GM23248 (cell line): ENCODE measurements around the gene LRRC7.

Experiments used
- EZH2 ChIP-seq: fragments of 200-600 bp; sonication (generic); IDR thresholded peaks from 2 replicates; pipeline ENCODE4 v1.6.1; 2018; ENCODE audit warnings: antibody characterized with exemption, mild to moderate bottlenecking; ENCODE audit not compliant: insufficient read depth, poor library complexity, severe bottlenecking
- EZH2phosphoT487 ChIP-seq: fragments of 200-600 bp; sonication (generic); IDR thresholded peaks from 2 replicates; pipeline ENCODE4 v1.6.1; 2018; ENCODE audit warnings: antibody characterized with exemption, moderate library complexity, mild to moderate bottlenecking, low read depth; ENCODE audit not compliant: insufficient read depth

DNA sequence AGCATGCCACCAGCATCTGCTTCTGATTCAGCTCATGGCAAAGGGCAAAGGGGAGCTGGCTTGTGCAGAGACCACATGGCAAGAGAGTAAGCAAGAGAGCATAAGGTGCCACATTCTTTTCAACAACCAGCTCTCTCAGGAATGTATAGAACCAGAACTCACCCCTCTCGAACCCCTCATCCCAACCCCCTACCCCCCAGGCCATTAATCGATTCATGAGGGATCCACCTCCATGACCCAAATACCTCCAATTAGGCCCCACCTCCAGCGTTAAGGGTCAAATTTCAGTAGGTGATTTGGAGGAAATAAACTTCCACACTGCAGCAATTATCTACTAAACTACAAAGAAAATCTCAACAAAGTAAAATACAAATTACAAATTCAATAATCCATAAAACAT, 32.2 kb upstream of the LRRC7 start:
- TF ChIP-seq EZH2 = no peak
- TF ChIP-seq EZH2phosphoT487 = no peak
